GM12865 (cell line): ENCODE results near the gene GSTM3.

Source experiments
- DNase-seq: peaks from one replicate; pipeline ENCODE4 v3.0.0; 2010; ENCODE audit warnings: low read depth
- H3K4me3 ChIP-seq: 2 replicates; pipeline ENCODE4 v1.5.1; 2011; ENCODE audit warnings: mild to moderate bottlenecking, low read depth, low read length, control low read depth
- CTCF ChIP-seq: IDR thresholded peaks from 2 replicates; pipeline ENCODE4 v1.5.1; 2011; ENCODE audit warnings: low read length, control low read depth, low read depth, inconsistent platforms; ENCODE audit not compliant: insufficient read depth; ENCODE audit errors: missing control alignments

The GSTM3 gene

GRCh38 chr1:109782514-109782913 is 41.7 kb upstream of the GSTM3 start:
- no peak overlapping the region for H3K4me3 ChIP-seq
- no peak for DNase-seq
- TF ChIP-seq CTCF: no peak

- H3K4me3 ChIP-seq: no peak overlapping the region
- DNase-seq: no peak
- no peak for TF ChIP-seq CTCF
These were observed 41.0 kb upstream of the GSTM3 start for GRCh38 chr1:109781806-109782205.

- TF ChIP-seq CTCF: no peak
- DNase-seq: no peak
- no peak overlapping the region for H3K4me3 ChIP-seq
These were observed 40.1 kb upstream of the GSTM3 start for GRCh38 chr1:109780982-109781381.

GRCh38 chr1:109777980-109778625 is 37.3 kb upstream of the GSTM3 start:
- TF ChIP-seq CTCF: no peak
- no peak overlapping the region for H3K4me3 ChIP-seq
- no peak for DNase-seq

- no peak for TF ChIP-seq CTCF
- no peak overlapping the region for H3K4me3 ChIP-seq
- DNase-seq: no peak
These were observed 36.6 kb upstream of the GSTM3 start for GRCh38 chr1:109777436-109777835.

- H3K4me3 ChIP-seq: no peak overlapping the region
- peak; percentile 90 for TF ChIP-seq CTCF
- peak; percentile 85 for DNase-seq
These were observed 36.1 kb upstream of the GSTM3 start for GRCh38 chr1:109776911-109777310.

- no peak for TF ChIP-seq CTCF
- DNase-seq: no peak
- H3K4me3 ChIP-seq: no peak overlapping the region
These were observed 35.5 kb upstream of the GSTM3 start for GRCh38 chr1:109776206-109776835.
